Cardiac septum (tissue), 1 donor: ENCODE results near the gene PTPRN2. TPM values are rescaled to one million over a fixed set of nuclear protein-coding genes. Genes with fewer than 3 reads are reported as not detected.
A peak's percentile ranks its signal among the peaks of the same experiment; 100 is the strongest.

Experiments
- DNase-seq: peaks from one replicate; pipeline ENCODE4 v3.0.0-alpha.2; 2020; ENCODE audit warnings: low spot score
- intact Hi-C: fragments of 100-400 bp; cut with DNase I; formaldehyde crosslinking; loops from one replicate; pipeline ENCODE4 v1.14.0; 2022
- total RNA-seq: library from RNA; stranded (reverse); fragmentation: NEBNext Ultra II Directional; extraction: Animal tissue kit (Norgen Biotek cat#: 25700); gene quantifications from one replicate; pipeline ENCODE4 v1.2.1, GENCODE V29; 2021
- donor health status: DM: no; HTN: no; CAD: no.

Gene PTPRN2
- total RNA-seq, 1 donor from 2014 or later = 0.92 TPM

DNA sequence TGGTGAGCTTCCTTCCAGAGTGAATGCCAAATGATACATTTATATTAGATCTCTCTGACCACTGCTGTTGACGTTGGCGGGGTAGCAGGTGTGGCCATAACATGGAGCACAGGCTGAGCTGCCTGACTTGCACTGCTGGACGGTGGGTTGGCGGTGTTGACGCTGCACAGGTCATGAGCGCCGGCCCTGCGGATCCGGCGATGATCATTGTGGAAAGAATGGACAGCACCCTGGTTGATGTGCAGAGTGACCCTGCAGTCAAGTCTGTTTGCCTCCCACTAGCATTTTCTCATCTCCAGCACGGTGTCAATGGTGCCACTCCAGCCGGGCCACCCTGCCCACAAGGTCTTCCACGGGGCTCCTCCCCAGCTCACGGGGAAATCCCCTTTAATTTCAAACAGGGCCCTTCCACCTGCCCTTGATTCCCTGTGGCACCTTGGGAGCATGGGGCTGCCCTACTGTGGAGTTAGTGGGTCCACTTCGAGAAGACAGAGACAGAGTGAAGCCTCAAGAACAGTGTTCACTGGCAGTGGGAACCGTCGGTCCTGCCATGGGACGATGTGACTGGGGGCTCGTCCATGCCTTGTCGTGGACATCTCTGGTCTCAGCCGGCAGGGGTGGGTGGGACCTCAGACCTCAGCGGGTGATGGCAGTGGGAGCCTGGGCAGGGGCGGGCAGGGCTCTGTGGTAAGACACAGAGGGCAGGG, 613.5 kb downstream of the PTPRN2 start:
- DNase-seq = peak; percentile 46
- intact Hi-C loops = no loop called here

DNA sequence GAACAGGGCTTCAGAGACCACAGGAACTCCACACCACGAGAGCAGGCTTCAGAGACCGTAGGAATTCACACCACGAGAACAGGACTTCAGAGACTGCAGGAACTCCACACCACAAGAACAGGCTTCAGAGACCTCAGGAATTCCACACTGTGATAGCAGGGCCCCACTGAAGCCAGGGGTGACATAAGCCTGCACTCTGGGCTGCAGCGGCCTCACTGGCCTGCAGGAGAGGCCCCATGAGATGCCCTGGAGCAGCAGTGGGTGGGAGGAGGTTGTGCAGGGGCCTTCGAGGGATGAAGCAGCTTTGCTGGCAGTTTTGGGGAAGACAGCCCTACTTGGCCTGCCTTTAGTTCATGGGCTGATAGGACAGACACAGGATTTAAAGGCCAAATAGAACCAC, 614.7 kb downstream of the PTPRN2 start:
- DNase-seq = peak; percentile 50
- intact Hi-C loops = no loop called here

DNA sequence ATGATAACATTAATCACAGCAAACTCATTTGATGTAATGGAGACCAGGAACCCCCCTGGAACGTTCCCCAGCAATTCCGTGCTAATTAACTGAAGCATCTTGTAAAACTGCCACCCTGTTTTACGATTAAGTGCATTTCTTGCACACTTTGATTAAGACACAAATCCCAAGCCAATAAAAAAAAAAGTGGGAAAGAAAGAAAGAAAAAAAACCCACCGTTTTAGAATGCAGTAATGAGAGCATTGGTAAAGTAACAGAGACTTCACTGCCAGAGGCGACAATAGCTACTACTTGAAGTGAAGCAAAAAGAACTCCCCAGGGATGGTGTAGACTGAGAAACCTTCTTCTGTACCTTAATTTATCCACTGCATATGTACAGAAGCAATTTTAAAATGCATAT, 616.1 kb downstream of the PTPRN2 start:
- DNase-seq = no peak
- intact Hi-C loops = no loop called here

DNA sequence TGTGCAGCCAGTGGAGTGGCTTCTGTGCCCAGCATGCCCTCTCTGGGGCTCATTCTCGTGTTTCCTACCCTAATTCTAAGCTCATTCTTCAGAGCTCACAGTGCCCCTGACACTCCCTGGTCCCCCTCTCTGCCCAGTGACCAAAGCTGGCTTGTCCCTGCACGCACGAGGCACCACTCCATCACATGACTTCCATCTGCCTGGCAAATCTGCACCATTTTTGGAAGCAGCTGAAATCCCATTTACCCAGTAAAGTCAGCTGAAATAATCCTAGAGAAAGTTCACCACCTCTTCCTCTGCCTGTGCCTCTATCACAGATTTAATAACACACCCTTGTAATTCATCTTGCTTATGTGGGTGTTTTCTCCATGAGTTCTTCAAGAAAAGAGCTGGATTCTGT, 616.9 kb downstream of the PTPRN2 start:
- intact Hi-C loops = no loop called here

DNA sequence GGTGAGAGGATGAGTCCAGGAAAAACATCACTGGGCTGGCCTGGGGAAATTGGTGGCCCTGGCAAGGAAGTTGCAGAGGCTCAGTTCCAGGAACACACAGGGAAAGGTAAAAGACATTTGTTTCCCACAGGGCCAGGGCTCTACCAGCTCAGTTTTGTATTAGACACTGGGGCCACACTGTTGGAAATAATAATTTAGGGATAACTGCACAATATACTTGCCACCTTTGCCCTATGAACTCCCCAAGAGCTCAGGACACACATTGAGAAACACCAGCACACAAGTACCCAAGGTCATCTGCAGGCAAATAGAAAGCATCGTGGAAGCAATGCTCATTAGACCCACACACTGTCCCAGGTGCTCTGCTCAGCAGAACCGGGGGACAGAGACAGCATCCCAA, 617.6 kb downstream of the PTPRN2 start:
- intact Hi-C loops = no loop called here
- DNase-seq = peak; percentile 57

More for the DNA sequence above, 616.9 kb downstream of the PTPRN2 start:
- peak; percentile 3 for DNase-seq

DNA sequence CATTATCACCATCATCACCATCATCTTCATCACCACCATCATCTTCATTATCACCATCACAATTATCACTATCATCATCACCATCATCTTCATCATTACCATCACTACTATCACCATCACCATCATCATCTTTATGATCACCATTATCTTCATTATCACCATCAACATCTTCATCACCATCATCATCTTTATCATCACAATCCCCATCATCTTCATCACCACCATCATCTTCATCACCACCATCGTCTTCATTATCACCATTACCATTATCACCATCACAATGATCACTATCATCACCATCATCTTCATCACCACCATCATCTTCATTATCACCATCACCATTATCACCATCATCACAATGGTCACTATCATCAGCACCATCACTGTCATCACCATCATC, 621.1 kb downstream of the PTPRN2 start:
- intact Hi-C loops = no loop called here
- DNase-seq = no peak

DNA sequence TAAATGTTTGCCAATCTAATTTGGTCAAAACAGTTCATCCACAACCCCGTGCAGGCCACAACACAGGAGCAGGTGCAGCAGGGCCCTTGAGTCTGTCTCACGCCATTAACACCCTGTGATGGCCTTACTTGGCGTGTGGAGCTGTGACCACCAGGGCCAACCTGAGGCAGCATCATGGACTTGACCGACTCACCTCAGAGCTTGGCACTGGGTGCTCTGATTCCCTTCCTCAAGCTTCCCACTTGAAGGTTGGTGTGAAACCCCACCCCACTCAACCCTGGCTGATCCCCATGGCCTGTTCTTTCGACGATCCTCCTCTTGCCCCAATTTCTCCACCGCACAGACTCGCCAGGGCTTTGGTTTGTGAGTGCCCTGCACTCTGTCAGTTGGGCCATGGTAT, 623.1 kb downstream of the PTPRN2 start:
- DNase-seq = peak; percentile 46
- intact Hi-C loops = no loop called here

DNA sequence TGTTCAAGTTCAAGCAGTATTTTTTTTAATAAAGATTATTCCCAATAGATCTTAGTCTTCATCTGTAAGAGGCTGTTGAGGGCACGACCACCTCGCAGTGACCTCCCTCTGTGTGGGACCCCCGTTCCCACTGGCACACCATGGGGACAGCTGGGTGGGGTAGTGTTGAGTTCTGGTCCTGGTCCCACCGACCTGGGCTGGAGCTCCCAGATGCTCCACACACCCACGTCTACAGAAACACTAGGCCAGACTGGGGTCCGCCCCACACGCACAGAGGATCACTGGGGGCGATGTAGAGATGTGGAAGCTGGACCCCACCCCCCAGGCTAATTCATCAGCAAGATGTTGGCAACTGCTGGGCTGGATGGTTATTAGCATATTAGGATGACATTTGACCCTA, 623.6 kb downstream of the PTPRN2 start:
- intact Hi-C loops = no loop called here
- peak; percentile 72 for DNase-seq

DNA sequence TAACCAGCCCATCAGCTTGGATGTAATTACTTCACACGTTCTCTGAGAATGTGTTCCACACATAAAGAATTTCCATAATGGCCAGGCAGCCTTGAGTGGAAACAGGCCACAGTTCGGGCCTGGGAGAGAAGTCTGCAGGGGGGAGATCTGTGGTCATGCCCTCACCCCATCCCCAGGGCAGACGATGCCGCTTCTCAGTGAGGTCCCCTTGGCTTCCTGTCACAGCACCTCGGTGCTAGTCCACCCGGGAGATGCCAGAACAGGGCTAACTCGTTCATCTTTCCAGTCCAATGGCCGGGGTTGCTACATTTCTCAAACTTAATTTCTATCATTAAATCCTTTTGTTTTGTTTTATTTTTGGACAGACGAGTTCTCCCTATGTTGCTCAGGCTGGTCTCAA, 624.1 kb downstream of the PTPRN2 start:
- peak; percentile 19 for DNase-seq
- intact Hi-C loops = no loop called here

DNA sequence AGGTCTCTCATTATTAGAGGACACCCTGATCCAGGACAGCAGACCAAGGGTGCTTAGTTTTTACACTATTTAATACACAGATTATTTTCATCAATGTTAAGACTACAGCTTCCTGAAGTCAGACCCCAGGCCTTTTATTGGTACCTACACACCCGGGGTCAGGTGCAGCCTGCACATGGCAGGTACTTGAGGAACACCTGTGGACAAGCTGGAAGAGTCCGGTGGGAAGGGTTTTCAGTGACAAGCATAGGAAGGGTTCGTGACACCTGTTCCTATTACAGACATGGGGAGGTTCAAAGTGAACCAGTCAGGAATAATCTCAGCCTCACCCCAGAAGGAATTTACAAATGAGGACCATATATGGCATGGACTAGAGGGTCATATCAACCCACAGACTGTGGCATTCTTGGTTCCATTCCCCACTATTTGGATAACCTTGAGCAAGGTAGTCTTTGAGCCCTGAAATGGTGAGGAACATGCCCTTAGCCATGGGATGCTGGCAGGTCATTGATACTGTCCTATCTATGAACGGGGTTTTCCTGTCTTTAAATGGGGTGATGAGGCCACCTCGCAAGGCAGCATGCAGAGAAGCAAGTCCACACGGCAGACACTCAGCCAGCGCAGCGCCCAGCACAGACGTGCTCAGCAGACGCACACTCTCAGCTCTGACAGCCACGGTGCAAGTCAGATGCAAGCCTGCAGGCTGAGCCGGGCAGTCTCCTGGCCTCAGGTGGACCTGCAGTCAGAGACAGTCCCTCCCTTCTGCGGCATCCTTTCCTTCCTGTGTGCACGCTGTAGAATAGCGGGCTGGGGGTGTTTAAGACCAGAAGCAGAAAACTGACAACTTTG, 624.9 kb downstream of the PTPRN2 start:
- DNase-seq = peak; percentile 44
- intact Hi-C loops = no loop called here

DNA sequence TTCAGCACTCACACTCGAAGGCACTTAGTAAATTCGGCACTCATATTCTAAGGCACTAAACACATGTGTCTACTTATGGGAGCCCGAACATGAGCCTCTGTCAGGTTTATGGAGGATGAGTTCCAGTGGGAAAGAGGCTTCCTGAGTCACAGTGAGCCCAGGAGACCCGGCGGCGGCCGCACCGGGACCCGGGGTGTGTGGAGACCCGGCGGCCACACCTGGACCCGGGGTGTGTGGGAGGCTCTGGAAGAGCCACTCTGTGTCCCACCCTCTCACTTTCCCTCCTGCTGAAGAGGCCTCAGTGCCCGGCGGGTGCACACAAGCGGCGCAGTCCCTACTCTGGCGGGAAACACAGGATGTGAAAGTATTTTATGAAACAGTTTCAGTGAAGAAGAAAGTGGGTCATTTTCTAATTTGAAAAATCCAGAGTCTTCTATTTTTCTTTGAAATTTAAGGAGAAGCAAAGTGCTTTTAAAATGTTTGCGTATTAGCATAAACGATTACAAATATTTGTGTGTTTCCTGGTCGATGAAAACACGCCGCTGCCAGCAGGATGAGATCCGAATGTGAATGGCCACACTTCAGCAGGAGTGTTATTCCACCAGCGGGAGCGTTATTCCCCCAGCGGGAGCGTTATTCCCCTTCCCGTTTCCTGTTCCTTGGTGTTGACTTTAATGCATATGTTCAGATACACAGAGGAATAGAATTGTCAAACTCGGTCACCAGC, 625.7 kb downstream of the PTPRN2 start:
- intact Hi-C loops = no loop called here

DNA sequence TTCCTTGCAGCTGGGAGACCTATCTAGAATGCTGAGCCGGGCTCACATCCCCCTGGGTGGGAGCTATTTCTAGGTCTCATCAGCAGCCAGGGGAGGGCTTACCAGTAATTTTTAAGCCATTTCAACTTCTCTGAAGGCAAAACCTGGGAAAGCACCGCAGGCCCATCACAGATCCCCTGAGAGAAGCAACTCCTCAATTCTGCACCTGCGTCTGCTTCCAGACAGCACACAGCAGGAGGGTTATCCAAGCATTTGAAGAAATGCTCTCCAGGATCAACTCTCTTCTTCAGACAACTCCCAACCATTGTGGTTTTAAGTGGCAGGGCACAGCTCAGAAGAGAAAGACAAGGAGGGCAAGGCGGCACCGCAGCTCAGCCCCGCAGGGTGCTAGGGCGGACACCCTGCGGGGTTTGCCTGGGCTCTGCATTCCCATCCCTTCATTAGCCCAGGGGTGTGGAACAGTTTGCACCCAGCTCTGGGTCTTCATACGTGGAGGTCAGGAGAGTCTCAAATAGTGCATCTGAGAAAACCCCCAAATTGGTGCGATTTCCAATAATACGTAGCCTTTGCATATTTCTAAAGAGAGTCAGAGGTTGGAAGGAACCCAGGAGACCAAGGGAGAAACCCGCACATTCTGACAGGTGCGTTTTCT, 632.1 kb downstream of the PTPRN2 start:
- peak; percentile 67 for DNase-seq
- intact Hi-C loops = no loop called here

More for the DNA sequence above, 625.7 kb downstream of the PTPRN2 start:
- peak; percentile 54 for DNase-seq

DNA sequence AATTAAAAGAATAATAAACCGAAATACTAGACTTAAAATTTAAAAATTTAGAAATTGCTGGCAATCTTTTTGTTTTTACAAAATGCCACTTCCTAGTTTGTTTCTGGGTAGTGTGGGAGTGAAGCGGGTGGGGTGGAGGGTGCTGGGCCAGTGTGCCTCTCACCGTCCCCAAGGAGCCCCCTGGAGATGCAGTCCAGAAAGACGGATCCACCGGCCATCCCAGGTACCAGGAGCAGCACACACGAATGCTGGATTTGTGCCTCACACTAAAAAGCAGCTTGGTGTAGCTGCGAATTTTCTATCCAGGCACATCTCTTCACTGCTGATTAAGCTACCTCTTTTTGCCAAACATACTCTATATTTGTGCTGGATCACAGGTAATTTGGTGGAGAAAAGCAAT, 632.7 kb downstream of the PTPRN2 start:
- intact Hi-C loops = no loop called here
- no peak for DNase-seq

DNA sequence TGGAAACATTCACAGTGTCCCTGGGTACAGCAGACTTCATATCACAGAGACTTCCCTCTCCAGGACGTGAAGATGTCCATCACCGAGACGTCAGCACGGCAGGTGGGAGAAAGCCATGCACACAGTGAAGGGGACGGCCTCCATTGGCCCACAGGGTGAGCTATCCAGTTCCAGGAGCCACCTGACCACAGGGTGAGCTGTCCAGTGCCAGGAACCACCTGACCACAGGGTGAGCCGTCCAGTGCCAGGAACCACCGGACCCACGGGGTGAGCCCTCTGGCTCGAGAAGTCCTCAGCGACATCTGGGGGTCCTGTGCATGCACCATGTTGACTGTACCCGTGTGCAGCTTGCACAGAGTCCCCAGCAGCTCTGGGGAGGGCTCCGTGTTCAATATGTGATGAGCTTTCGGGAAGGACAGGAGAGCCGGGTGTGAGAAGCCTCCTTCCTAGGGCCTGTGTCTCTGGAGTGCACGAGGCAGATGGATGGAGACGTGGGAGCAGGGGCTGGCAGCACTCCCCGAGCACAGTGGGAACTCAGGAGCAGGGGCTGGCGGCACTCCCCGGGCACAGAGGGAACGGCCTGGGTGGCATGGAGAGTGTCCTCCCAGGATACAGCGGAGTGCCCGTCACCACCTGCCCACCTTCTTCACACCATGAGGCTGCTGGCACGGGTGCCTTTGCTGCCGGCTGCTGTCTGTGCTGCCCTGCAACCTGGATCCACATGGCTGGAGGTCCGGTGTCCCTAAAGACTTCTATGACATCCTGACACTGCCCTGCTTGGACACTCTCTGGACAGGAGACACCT, 634.6 kb downstream of the PTPRN2 start:
- intact Hi-C loops = no loop called here
- peak; percentile 64 for DNase-seq

DNA sequence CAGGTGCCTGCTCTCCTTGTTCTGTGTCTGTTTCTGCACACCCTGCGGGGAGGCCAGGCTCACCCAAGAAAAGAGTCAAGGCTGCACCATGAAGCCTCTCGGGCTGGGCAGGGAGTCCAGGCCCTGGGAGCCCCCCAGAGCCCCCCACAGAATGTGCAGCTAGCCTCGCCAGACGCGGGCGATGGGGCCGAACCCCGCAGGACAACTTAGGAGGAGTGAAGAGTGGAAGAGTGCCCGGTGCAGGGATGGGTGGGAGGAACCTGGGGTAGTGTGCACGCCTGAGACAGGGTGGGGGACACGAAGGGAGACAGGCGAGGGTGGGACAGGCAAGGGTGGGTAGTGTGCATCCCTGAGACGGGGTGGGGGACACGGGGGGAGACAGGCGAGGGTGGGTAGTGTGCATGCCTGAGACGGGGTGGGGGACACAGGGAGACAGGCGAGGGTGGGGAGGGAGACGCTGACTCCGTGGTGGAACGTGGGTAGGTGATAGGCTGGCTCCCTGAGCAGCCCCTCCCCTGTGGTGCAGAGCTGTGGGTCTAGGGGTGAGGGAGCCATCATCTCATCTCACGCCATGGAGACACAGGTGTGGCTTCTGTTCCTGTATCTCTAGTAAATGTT, 635.5 kb downstream of the PTPRN2 start:
- peak; percentile 71 for DNase-seq
- intact Hi-C loops = no loop called here

DNA sequence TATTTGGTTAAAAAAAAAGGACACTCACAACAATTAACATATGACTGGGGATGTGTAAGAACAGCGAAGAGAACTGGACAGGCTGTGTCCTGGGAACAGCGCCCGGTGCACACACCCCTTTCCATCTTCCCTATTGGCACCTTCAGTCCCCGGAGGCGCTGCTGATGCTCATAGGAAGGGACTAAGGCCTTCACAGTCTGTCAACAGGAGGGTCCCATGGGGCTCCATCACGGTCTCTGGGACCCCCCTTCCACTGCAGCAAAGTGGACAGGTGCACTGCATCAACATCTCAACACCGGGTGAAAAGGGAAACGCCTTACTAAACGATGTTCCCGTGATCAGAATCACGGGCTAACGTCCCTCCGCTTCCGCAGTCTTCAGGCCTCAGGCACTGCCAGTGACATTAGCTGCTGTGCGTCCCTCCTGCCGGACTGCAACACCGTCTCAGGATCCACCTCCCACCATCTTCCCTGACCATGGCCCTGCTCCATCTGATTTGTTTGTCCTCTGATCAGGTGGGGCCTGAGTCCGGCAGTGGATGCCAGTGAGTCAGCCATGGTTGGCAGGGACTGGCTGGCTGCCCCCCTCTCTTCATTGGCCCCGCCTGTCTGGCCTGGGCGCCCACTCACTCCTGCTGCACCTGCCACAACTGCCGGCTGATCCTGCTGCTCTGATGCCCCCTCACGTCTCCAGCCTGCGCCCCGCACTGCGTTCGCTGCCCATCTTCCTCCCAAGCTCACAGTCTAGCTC, 636.1 kb downstream of the PTPRN2 start:
- DNase-seq = peak; percentile 47
- intact Hi-C loops = no loop called here

DNA sequence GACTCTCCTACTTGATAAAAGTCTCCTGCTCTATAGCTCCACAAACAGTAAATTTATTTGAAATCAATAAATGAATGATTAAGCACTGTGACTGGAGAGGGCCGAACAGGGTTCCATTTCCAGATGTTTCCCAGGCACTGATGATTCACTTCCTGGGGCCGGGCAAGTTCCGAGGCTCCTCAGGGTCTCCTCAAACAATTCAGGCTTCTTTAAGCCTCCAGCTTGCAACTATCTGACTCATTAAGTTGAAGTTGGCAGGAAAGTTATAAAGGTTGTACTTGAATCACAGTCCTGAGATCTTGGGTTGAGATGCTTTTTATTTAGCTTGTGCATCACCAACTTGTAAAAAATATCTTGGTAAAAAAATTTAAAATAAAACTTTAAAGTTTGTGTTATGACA, 637.9 kb downstream of the PTPRN2 start:
- intact Hi-C loops = no loop called here
- DNase-seq = peak; percentile 10

DNA sequence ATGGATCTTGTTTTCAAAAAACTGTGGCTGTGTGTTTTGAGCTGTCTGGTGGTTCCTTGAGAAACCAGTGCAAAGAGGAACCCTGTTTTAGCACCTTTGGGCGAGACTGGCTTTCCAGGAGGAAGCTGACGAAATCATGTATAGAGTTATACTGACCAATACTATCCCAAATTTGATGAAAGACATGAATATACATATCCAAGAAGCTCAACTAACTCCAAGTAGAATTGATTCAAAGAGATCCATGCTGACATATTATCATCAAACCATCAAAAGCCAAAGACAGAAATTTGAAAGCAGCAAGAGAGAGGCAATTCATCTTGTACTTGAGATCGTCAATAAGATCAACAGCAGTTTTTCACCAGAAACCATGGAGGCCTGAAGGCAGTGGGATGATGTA, 640.1 kb downstream of the PTPRN2 start:
- intact Hi-C loops = no loop called here
- no peak for DNase-seq
